Measurements from ENCODE around the gene ALK.

The ALK gene

GRCh38 chr2:29215073-29215472 lies 706.3 kb downstream of the ALK start:
- no peak for DNase-seq

- DNase-seq: no peak
Observed at GRCh38 chr2:29213888-29214291, 707.5 kb downstream of the ALK start.

DNA sequence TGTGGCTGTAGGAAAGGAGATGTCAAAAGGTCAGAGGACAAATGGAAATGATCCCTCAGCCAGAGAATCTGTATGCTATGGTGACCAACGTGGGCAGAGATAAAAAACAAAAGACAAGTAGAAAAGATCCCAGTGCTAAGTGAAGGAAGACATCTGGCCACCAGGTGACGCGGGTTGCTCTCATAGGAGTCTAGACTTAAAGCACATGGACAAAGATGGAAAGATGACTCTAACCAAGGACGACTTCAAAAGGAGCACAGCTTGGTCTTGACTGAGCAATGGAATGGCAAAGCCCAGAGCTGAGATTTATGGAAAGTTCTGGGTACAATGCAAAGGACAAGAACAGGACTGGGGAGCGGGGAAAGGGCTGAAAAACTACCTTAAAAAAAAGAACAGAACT lies 709.4 kb downstream of the ALK start:
- no peak for DNase-seq

DNA sequence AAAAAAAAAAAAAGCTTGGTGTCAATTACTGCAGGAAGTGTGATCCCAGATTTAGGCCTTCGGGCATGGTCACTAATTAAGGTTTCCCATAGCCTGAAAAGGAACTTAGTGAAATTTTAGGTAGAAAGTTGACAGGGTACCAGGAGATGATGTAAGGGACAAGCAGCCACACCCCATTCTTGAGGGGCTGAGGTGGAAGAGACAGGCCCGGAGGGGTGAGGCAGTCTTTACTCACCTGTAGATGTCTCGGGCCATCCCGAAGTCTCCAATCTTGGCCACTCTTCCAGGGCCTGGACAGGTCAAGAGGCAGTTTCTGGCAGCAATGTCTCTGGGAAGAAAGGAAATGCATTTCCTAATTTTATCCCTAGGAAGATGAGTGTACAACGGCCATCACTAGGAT lies 711.8 kb downstream of the ALK start:
- no peak for DNase-seq

DNA sequence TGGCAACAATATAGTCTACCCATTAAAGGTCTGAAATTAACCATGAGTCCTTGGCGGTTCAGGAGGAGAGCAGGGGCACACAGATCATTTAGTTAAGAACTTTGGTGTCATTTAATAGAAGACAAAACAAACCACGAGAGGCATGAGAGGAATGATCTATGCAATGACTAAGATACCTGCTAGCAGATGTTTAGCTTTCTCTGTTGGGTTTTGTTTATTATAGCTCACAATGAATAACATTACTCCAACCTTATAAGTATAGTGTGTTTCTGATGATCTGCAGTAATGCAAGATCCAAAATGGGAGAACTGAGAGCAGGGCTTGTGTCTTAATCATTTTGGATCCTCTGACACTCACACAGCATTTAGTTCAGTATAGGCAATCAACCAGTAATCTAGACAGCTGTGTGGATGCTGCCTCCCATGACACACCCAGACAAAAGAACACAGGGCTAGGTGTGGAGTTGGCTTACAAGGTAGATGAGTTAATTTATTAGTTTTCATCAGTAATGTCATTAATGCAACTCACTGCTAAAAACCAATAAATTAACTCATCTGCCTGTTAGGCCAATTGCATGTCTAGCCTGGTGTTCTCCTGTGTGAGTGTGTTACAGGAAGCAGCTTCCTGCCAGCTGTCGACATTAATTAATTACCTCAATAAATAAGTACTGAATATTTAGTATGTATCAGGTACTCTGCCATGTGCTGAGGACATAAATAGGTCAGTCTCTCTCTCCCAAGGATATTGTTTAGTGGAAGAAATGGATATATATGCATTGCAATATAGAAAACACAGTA lies 713.8 kb downstream of the ALK start:
- DNase-seq: no peak

- no peak for DNase-seq
Observed at GRCh38 chr2:29206941-29207340, 714.4 kb downstream of the ALK start.

GRCh38 chr2:29202819-29203495 lies 718.4 kb downstream of the ALK start:
- no peak for DNase-seq

GRCh38 chr2:29201979-29202378 lies 719.4 kb downstream of the ALK start:
- no peak for DNase-seq

GRCh38 chr2:29196792-29197788 lies 724.3 kb downstream of the ALK start:
- no peak for DNase-seq

GRCh38 chr2:29195796-29196195 lies 725.6 kb downstream of the ALK start:
- DNase-seq: no peak

DNA sequence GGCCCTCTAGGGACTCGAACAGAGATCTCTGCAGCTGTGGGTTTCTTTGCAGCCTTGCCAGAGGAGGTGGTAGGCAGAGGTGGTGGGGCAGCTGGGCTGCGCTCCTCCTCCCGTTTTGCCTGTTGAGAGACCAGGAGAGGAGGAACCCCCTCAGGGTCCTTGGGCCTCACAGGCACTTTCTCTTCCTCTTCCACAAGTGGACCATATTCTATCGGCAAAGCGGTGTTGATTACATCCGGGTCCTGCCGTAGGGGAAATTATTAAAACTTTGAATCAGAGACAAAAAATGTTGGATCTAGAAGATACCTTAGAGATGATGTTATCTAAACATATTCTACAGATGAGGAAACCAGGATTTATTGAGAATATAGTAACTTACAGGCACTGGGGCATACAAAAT lies 727.7 kb downstream of the ALK start:
- no peak for DNase-seq

DNA sequence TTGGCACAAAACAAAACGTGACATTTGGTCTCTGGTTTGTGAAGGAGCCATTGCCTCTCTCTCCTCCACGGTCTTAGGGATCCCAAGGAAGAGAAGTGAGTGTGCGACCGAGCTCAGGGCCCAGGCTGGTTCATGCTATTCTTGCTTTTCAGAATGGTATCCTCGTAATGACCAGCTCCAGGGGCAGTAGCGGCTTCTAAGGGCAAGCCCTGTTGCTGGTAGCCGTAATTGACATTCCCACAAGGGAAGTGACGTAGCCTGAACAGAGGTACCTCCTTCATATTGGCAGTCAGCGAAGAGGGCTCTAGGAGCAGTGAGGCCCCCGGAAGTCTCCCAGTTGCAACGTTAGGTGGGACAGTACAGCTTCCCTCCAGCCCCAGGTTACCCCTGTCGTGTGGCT lies 728.3 kb downstream of the ALK start:
- DNase-seq: no peak

DNA sequence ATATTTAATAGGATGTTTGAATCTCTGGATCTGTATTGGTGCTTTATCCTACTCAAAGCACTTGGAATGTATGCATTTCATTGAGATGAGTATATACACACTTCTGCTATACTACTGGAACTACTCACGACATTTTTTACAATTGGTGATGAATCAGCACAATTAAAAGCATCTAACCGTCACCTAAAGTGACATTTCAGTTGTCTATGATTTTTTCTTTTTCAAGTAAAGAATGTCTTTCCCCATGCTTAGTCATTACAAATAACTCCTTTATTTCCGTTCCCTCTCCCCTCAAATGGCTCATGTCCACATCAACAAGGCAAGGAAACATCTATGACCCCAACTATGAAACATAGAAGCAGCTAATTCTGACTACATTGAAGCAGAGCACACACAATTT lies 728.9 kb downstream of the ALK start:
- no peak for DNase-seq

DNA sequence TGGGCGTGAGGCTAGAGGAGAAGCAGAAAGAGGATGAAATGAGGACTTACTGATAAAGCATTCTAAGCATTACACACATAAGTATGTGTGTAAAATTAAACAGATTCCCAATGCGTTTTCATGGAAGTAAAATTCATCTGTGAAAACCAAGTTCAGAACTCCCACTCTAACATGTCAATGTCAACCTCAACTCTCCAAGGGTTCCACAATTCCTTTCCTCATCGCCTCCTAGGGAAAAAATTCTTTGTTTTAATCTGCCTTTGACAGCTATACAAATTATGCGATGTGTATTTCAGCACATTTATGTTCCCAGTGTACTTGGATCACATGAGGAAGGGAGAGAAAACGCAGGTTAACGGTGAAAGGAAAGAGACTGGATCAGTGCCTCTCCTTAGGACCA lies 729.6 kb downstream of the ALK start:
- DNase-seq: no peak

- no peak for DNase-seq
Observed at GRCh38 chr2:29189052-29189451, 732.3 kb downstream of the ALK start.

GRCh38 chr2:29187926-29188325 lies 733.5 kb downstream of the ALK start:
- no peak for DNase-seq

DNA sequence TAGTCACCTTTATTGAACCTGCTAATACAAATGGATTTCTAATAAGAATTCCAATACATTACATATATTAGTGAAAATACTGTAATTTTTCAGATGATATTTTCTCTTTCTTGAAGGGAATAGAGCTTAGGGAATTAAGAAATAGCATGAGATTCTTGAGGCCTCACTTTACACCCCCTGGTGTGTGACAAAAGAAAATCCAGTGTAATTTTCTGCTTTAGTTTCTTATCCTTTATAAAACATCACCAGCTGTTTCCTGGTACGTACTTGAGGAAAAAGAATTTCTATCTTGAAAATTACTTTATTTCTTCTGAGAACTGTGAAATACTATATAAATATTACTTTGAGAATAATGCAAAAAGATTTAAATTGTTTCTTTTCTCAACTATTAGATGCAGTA lies 734.6 kb downstream of the ALK start:
- no peak for DNase-seq

DNA sequence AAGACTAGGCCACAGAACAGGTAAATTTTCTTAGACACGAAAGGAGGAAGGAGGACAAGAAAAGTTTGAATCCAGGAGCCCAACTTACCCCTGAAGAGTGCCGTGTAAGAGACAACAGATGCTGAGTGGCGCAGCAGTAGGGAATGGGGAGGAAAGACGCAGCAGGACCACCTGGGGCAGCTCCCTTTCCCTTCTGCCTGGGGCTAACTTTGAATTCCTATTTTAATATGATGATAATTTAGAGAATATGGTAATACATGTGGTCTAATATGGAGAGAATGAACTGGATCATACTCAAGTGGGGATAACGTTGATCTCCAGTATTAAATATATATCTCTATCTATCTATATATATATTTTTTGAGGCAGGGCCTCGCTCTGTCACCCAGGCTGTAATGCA lies 736.9 kb downstream of the ALK start:
- no peak for DNase-seq

GRCh38 chr2:29182920-29183319 lies 738.5 kb downstream of the ALK start:
- no peak for DNase-seq

DNA sequence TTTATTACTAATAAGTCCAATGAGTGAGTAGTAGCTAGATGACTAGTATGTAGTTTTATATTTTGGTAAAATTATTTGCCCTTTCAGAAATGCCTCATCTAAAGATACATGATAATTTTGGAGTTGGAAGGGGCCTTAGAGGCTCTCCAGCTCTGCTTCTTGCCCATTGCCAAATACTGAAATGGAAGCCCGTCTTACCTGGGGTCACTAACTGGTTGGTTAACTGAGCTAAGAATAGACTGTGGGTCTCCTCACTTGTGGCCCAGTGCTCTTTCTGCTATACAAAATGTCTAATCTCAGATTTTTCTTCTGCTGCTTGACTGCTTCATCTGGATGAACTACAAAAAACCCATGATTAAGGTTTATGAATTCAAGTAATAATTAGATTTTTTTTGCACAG lies 739.1 kb downstream of the ALK start:
- no peak for DNase-seq

GRCh38 chr2:29175338-29175737 lies 746.0 kb downstream of the ALK start:
- DNase-seq: no peak

DNA sequence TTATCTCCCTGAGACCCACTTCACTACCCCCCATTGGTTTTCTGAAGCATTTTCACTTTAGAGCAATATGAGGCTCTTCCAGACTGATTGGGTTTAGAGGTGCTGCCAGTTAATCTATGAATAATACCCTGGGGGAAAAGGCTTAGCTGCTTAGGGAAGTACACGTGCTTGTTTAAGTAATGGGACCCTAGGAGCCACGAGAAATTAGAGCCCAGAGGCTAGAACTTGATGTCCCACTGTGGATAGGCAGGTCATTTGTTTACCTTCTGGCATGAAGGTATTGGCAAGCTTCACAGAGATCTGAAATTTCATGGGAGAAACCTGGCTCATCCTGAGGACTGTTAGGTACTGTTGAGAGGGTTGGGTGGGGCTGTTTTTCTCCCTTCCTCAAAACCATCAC lies 746.4 kb downstream of the ALK start:
- DNase-seq: no peak

DNA sequence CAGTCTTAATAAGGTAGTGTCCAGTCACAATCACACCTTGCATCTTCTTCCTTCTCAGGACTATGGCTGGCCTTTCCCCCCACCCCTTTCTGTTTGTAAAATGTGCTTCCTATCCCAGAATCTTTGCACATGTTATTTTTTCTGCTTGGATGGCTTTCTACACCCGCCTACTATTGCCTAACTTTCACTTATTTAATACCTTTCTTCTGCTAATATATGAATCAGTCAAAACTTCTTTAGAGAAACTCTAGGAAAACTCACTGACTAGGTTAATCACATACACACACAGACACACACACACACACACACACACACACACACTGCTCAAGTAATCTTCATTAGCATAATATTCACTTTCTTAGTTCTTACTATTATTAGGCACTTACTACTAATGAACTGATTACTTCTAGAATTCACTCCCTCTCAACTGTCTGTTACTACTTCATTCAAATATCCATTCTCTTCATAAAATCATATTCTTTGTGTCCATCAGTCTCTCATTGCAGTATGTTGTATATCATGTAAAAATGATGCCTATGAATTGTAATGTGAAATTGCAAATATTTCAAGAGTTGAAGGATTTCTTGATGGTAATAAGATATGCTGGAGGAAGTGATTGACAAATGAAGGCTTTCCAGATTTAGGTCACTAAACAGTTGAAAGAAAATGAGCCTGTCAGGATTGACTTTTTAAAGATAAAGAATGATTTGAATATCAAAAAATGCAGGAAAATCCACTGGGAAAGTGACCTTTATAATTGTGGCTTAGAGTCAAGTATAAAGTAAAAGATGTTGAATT lies 754.9 kb downstream of the ALK start:
- DNase-seq: no peak

All from GOT3 (cell line).